Vagina (tissue), 2 donors: ENCODE measurements around the gene C10orf90.

ENCODE experiments used
- CTCF ChIP-seq, 3 experiments: fragments of 450-650 bp in 2 of 3; fragments of 200-600 bp in 1 of 3; sonication (generic) in 1 of 3; IDR thresholded peaks; one replicate each; pipeline ENCODE4 v1.5.1; 2017 to 2019; ENCODE audit warnings: antibody characterized with exemption in 3 of 3, mild to moderate bottlenecking in 2 of 3, moderate library complexity in 2 of 3
- POLR2A ChIP-seq, 2 donors: fragments of 450-650 bp; IDR thresholded peaks; one replicate each; pipeline ENCODE4 v1.6.1; 2017; ENCODE audit warnings: antibody characterized with exemption in 2 of 2, mild to moderate bottlenecking in 2 of 2, moderate library complexity in 2 of 2

- no peak for TF ChIP-seq POLR2A (IDR thresholded peaks at IDR 0.05)
- no peak for TF ChIP-seq CTCF (IDR thresholded peaks at IDR 0.05)
Observed at GRCh38 chr10:126586878-126587277, 83.6 kb downstream of the C10orf90 start.
